Chondrocyte (in vitro differentiated cells): ENCODE results near the gene FAM167B. TPM values are rescaled to one million over a fixed set of nuclear protein-coding genes. Genes with fewer than 3 reads are reported as not detected.
A peak's percentile ranks its signal among the peaks of the same experiment; 100 is the strongest.

Source experiments
- DNase-seq: peaks from one replicate; pipeline ENCODE4 v3.0.0; 2021; ENCODE audit warnings: mixed read lengths, low spot score
- H3K27ac Mint-ChIP-seq: one replicate; pipeline ENCODE4 v1.8.0; 2021; ENCODE audit warnings: mild to moderate bottlenecking, moderate library complexity, mixed read lengths; ENCODE audit not compliant: unreplicated experiment
- H3K27me3 Mint-ChIP-seq: 2 replicates; pipeline ENCODE4 v1.8.0; 2021; ENCODE audit warnings: low read depth, mixed read lengths
- H3K36me3 Mint-ChIP-seq: 2 replicates; pipeline ENCODE4 v1.8.0; 2021; ENCODE audit warnings: low read depth, mixed read lengths
- H3K4me1 Mint-ChIP-seq: 2 replicates; pipeline ENCODE4 v1.8.0; 2021; ENCODE audit warnings: low read depth, mild to moderate bottlenecking, mixed read lengths
- H3K4me3 Mint-ChIP-seq: one replicate; pipeline ENCODE4 v1.8.0; 2021; ENCODE audit warnings: mild to moderate bottlenecking, moderate library complexity, mixed read lengths; ENCODE audit not compliant: unreplicated experiment
- H3K9me3 Mint-ChIP-seq: 2 replicates; pipeline ENCODE4 v1.8.0; 2021; ENCODE audit warnings: low read depth, mixed read lengths
- CTCF ChIP-seq: fragments of 200-600 bp; sonication (generic); IDR thresholded peaks from 2 replicates; pipeline ENCODE4 v1.5.0; 2021; ENCODE audit warnings: antibody characterized with exemption, mild to moderate bottlenecking, moderate library complexity
- total RNA-seq: library from RNA; stranded (reverse); gene quantifications from 3 replicates; pipeline ENCODE4 v1.2.1, GENCODE V29; 2021

The FAM167B gene
- total RNA-seq, 1 donor from 2014 or later = 2.9 TPM

- Mint-ChIP-seq H3K9me3 (no peaks in the 10 kb centered on the region), H3K27ac (peak overlapping the region; percentile 22), H3K27me3 (no peaks in the 10 kb centered on the region), H3K4me3 (no peak overlapping the region), H3K4me1 (peaks cover 5% of the 10 kb centered on the region), H3K36me3 (peaks cover 36% of the 10 kb centered on the region)
- no peak for TF ChIP-seq CTCF
- no peak for DNase-seq
Observed at GRCh38 chr1:32228771-32229170, 18.3 kb upstream of the FAM167B start.

GRCh38 chr1:32231843-32232432 lies 15.1 kb upstream of the FAM167B start:
- H3K4me1 Mint-ChIP-seq = peaks cover 8% of the 10 kb centered on the region
- TF ChIP-seq CTCF = no peak
- no peak overlapping the region for H3K4me3 Mint-ChIP-seq
- no peak for DNase-seq
- H3K27ac Mint-ChIP-seq = no peak overlapping the region
- H3K36me3 Mint-ChIP-seq = peaks cover 26% of the 10 kb centered on the region
- H3K27me3 Mint-ChIP-seq = no peaks in the 10 kb centered on the region
- H3K9me3 Mint-ChIP-seq = no peaks in the 10 kb centered on the region

DNA sequence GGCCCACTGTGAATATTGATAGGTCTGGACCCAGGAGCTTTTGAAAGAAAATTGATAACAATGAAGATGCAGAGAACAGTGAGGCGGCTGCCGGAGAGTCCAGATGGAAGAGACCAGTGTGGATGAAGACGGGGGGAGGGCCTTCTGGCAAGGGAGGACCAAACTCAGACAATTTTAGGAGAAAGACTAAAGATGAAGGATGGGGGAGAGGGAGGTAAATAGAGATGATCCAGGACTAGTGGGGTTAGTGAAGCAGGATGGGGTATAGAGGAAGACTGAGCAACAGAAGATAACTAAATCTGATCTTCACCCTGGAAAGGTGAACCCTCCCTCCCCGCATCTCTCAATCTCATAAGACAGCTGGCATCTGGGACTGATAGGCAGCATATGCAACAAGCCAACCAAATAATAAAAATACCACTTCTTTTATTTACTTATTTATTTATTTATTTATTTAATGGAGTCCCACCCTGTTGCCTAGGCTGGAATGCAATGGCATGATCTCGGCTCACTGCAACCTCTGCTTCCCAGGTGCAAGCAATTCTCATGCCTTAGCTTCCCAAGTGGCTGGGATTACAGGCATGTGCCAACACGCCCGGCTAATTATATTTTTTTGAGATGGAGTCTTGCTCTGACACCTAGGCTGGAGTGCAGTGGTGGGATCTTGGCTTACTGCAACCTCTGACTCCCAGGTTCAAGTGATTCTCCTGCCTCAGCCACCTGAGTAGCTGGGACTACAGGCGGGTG lies 14.3 kb upstream of the FAM167B start:
- Mint-ChIP-seq H3K4me1 (peaks cover 8% of the 10 kb centered on the region), H3K27me3 (no peaks in the 10 kb centered on the region), H3K9me3 (no peaks in the 10 kb centered on the region), H3K36me3 (peaks cover 21% of the 10 kb centered on the region), H3K4me3 (no peak overlapping the region), H3K27ac (peak overlapping the region; percentile 66)
- DNase-seq = no peak
- TF ChIP-seq CTCF = no peak

GRCh38 chr1:32234792-32235191 lies 12.2 kb upstream of the FAM167B start:
- peak overlapping the region; percentile 17 for H3K27ac Mint-ChIP-seq

DNA sequence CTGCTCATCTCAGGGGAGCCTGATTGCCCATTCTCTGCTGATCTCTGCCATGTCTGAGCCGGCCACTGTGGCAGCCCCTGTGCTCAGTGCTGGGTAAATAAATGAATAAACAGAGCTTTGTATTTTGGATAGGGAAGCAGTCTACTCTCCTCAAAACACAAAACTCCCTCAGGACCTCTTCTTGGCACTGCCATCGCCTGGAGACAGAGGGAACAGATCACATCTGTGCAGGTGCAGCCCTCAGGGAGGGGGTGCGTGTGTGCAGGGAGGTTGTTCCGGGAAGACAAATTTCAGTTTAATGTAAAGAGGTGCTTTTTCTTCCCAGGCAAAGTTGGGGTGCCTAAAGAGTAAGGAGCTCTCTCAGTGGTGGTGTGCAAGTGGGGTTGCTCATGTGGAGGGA lies 7.7 kb upstream of the FAM167B start:
- H3K4me3 Mint-ChIP-seq = peak overlapping the region; percentile 89
- H3K27me3 Mint-ChIP-seq = no peaks in the 10 kb centered on the region
- DNase-seq = no peak
- H3K36me3 Mint-ChIP-seq = no peaks in the 10 kb centered on the region
- H3K27ac Mint-ChIP-seq = peak overlapping the region; percentile 28
- peaks cover 38% of the 10 kb centered on the region for H3K4me1 Mint-ChIP-seq
- TF ChIP-seq CTCF = no peak
- no peaks in the 10 kb centered on the region for H3K9me3 Mint-ChIP-seq

More at GRCh38 chr1:32234792-32235191, 12.2 kb upstream of the FAM167B start:
- no peaks in the 10 kb centered on the region for H3K9me3 Mint-ChIP-seq
- no peak for DNase-seq
- H3K4me1 Mint-ChIP-seq = peaks cover 12% of the 10 kb centered on the region
- no peak for TF ChIP-seq CTCF
- H3K27me3 Mint-ChIP-seq = no peaks in the 10 kb centered on the region
- peaks cover 8% of the 10 kb centered on the region for H3K36me3 Mint-ChIP-seq
- no peak overlapping the region for H3K4me3 Mint-ChIP-seq
